ENCODE measurements around the gene HMGB1.
"Not testable (repeated sequence)": the region's sequence is repeated elsewhere in the genome, so short reads cannot be mapped to it uniquely, and the experiment has no call there.

HMGB1 gene

DNA sequence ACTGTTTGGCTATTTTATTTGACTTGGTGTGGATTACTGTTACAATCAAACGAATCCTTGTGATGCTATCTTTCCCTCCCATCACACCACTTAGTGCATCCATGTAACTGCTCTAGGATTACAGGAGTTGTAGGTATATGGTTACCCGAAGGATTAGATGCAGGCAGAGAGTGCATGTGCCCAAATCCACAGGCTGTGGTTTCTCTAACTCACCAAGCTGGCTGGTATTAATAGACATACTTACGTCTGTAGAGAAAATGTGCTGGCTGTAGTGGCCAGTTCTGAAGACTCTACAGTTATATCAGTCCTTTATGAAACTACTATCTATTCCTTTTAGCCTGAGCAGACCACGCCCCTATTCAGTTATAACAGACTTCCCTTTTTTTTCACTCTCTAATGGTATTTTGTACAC, 1.1 kb upstream of the HMGB1 start:
- no peak for DNase-seq (ENCODE audit: low read depth in 1 of 2, low spot score in 1 of 2)

DNA sequence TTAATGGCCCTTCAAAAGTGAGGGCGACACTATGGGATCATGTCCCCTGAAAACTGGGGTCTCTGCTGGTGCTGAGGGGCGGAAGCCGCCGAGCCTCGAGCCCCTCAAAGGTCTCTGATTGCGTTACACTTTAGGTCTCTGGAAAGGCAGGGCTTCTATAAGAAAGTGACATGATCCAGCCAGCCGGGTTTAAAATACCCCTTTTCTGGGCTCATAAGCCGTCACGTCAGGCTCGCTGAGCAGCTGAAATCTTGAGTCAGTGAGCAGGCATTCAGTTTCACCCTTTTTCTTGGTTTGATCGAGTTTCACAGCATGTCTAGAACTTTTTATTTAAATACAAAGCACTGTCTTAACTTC, 600 bp upstream of the HMGB1 start:
- DNase-seq (ENCODE audit: low read depth in 1 of 2, low spot score in 1 of 2): no peak

DNA sequence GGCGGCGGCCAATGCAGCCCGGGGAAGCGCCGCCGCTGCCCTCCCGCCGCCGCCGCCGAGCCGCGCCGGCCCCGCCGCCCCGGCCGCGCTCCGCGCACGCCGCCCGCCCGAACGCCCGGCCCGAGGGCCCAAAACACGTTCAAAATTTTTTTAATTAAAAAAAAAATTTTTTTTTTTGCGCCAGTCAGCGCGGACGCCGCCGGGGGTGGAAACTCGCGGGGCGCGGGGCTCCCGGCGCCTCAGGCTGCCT, 468 bp downstream of the HMGB1 start:
- no peak for DNase-seq (ENCODE audit: low read depth in 1 of 2, low spot score in 1 of 2)

DNA sequence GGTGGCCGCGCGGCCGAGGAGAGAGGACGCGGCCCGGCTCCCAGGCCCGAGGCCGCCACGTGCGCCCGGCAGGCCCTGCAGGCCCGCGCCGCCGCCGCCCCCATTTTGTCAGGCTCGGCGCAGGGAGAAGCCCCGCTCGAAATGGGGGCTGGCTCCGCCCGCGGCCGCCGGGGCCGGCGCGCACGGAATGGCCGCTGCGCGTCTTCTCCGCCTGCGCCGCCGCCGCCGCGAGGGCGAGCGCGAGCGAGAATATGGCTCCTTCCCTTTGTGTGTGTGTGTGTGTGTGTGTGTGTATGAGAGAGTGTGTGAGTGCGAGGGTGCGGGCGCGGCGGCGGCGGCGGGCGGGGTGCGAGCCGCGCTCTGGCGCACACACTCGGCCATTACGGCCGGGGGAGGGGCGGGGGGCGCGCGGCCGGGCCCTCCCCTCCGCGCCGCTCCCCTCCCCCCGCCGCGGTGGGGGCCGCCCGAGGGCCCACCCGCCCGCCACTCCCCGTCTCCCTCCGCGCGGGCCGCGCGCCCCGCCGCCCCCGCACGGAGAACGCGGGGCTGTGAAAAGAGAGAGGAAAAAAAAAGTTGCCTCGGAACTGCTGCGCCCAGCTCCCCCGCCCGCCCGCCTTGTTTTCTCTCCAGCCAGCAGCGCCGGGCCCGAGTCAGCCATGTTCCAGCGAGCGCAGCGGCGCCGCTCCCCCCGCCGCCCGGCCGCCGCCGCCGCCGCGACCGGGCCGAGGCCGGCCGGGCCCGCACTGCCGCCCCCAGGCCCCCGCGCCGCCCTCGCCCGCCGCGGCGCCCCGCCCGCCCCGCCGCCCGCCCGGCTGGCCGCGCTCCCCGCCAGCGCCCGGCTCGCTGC, 1.0 kb downstream of the HMGB1 start:
- DNase-seq (ENCODE audit: low read depth in 1 of 2, low spot score in 1 of 2): peak; percentile 59 to 60

DNA sequence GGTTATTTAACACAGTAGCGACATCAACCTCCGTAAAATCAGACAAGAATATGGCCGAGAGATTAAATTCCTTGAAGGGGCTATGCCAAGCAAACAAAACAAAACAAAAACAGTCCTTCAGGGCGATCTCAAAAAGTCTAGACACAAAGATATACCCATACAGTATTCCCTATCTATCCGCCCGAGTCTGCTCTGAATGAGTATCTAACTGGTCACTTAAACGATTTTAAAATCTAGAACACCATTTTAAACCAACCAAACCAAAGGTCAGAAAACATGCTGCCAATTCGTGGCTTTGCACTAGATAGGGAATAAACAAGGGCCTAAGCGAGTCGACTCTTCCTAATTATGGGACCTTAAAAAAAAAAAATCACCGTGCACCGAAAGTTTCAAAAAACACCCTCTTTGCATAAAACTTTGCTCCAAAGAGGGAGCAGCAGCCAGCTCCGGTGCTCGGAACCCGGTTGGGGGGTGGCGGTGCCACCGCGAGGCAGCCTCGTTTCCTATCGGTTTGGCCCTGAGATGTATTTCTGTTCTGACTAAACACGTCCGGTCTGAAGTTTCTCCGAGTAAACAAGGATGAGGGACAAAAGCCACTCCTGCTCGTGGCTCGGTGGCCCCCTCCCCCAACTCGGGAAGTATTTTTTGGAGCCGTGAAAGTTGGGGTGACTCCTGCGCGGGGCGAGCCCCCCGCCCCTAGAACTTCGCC, 1.8 kb downstream of the HMGB1 start:
- DNase-seq (ENCODE audit: low read depth in 1 of 2, low spot score in 1 of 2): peak; percentile 62

DNA sequence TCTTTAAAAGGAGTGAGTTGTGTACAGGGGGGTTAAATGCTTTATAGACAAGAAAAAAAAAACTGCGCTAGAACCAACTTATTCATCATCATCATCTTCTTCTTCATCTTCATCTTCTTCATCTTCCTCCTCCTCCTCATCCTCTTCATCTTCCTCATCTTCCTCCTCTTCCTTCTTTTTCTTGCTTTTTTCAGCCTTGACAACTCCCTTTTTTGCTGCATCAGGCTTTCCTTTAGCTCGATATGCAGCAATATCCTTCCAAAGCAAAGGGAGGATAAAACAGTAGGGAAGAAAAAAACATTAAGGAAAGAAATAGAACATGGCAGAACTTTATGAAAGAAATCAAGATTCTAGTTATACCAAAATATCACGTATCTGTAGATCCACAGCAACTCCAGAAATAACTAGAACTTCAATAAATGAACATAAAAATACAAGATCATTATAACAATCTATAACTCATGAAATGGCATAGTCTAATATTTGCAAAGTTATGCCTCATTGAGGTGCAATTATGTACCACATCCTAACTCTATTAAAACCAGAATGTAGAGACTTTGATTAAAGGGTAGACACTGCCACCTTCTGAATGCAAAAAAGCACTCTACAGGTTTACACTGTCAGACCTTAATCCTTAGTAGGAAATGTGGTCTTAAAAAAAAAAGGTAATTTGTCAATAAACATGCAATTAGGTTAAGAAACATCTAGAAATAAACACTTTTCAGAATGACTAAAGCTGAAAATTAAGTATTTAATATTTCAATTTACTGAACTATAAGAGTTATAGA, 4.3 kb downstream of the HMGB1 start:
- not testable (repeated sequence) for DNase-seq (ENCODE audit: low read depth in 1 of 2, low spot score in 1 of 2)

DNA sequence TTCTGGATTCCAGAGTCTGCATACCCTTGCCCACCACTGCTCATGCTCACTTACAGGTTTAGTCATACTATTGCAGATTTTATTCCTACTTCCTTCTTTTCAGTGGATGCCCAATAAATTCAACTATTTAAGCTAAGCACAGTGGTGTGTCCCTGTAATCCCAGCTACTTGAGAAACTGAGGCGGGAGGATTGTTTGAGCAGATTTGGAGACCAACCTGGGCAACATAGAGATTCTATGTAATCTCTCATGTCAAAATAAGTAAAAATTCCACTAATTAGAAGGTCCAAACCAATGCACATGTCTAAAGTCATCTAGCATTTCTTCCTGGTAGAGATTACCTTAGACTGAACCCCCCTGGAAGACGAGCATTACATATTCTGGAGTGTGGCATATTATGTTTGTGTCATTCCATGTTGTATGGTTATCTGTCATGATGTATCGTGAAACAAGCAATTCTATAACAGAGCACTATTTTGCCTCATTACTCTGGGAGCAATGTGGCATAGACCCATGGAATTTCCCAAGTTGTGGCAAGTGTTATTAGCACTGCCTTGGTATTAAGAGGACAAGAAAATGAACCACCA, 8.3 kb downstream of the HMGB1 start:
- DNase-seq (ENCODE audit: low read depth in 1 of 2, low spot score in 1 of 2): no peak

DNA sequence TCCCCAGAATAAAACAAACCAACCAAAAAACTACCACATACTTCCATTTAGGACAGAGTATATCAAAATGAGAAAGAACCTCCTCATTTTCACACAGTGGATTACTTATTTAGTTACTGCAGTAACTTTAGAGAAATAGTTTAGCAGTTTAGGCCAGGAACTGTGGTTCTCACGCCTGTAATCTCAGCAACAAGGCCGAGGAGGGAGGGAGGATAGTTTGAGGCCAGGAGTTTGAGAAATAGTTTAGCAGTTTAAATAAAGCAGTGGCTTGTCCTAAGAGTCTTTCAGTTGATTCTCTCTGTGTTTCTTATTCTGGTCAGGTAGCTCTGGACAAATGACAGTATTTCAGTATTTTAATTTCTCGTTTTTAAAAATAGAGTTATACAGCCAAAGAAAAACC, 9.4 kb downstream of the HMGB1 start:
- no peak for DNase-seq (ENCODE audit: low read depth in 1 of 2, low spot score in 1 of 2)

DNA sequence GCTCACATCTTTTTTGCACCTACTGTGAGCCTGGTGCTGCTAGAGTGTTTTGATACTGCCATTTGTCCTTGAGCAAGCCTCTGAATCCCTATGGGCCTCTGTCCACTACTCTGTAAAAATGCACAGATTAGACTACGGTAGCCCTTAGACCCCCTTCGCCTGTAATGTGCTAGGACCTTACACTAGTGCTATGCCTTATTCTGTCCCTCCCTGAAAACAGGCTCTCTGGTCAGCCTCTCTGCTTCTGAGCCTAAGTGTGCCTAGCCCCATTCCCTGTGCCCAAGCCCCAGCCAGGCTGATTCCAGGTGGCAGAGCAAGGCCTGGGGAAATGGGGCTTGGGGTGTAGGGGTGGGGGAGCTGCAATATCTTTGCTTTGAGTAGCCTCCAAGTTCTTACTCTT, 10.7 kb downstream of the HMGB1 start:
- DNase-seq (ENCODE audit: low read depth in 1 of 2, low spot score in 1 of 2): no peak

DNA sequence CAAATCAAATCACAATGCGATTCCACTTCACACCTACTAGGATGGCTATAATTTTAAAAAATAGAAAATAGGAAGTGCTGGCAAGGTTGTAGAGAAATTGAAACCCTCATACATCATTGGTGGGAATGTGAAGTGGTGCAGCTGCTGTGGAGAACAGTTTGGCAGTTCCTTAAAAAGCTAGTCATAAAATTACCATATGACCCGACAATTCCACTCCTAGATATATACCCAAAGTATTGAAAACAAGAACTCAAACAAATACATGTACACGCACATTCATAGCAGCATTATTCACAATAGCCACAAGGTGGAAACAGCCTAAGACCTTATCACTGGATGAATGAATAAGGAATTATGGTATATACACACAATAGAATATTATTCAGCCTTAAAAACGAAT, 12.0 kb downstream of the HMGB1 start:
- no peak for DNase-seq (ENCODE audit: low read depth in 1 of 2, low spot score in 1 of 2)

DNA sequence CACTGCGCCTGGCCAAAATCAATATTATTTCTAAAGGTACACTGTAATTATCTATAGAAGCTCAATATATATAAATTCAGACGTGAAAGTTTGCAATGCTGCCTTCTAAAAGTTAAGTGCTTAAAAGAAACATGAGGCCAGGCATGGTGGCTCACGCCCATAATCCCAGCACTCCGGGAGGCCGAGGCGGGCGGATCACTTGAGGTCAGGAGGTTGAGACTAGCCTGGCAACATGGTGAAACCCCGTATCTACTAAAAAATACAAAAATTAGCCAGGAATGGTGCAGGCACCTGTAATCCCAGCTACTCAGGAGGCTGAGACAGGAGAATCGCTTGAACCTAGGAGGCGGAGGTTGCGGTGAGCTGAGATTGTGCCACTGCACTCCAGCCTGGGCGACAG, 14.3 kb downstream of the HMGB1 start:
- not testable (repeated sequence) for DNase-seq (ENCODE audit: low read depth in 1 of 2, low spot score in 1 of 2)

DNA sequence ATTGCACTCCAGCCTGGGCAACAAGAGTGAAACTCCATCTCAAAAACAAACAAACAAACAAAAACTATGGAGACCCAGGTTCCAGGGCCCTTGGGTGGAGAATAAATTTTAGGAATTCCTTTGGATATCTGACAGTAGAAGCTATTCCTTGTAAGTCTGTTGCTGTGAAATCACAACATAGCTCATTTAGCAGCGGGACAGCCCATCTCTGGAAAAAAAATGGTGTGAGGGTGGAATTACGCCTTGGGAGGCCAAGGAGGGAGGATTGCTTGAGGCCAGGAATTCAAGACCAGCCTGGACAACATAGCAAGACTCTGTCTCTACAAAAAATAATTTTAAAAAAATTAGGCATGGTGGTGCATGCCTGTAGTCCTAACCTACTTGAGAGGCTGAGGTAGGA, 15.7 kb downstream of the HMGB1 start:
- DNase-seq (ENCODE audit: low read depth in 1 of 2, low spot score in 1 of 2): no peak

DNA sequence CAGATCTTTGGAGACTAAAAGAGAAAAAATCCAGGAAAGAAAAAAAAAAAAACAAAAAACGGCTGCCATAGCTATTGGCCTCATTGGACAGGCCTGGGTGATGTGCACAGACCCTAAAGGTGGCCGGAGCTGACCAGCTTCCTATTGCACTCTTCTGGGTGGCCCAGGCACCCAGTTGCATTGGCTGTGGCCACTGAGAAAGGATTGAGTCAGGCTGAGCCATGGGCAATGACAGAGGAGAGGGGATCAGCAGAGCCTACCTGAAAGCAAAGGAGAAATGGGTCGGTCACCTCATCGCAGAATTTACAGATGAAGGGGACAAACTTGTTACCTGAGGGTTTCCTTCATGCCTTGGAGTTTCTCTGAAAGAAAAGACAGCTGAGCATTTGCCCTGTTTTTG, 17.3 kb downstream of the HMGB1 start:
- no peak for DNase-seq (ENCODE audit: low read depth in 1 of 2, low spot score in 1 of 2)

DNA sequence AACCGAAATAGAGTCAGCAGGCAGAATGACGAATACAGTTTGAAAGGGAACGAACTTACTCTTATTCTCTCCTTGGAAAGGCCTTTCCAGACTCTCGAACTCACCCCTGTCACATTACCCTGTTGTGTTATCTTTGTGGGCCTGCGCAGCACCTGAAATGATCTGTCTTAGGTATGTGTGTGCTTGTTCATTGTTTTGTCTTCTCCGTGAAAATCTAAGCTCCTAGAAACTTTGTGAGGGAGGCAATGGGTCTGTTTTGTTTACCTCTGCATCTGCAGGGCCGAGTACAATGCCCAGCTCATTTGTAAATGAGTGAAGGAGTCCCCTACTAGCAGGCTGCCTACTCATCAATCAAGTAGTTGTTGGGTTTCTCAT, 19.6 kb downstream of the HMGB1 start:
- DNase-seq (ENCODE audit: low read depth in 1 of 2, low spot score in 1 of 2): no peak

DNA sequence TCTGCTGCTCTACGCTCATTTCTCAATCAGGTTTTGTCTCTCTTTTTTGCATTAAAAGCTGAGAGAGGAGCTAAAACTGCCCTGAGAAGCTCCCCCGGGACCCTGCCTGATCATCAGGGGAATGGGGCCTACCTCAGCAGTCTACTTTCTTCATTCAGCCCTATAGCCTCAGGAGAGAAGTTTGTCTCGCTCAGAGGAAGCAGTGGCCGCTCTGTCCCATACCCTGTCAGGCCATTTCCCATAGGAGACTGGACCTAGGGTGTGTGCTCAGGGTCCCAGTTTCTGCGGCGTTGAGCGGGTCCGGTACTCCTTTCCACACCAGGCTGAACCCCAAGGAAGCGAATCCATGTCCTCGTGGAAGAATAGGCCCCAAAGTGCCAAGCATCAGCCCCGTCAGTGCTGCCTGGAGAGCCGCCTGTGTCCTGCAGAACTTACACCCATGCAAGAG, 21.8 kb downstream of the HMGB1 start:
- DNase-seq (ENCODE audit: low read depth in 1 of 2, low spot score in 1 of 2): no peak

DNA sequence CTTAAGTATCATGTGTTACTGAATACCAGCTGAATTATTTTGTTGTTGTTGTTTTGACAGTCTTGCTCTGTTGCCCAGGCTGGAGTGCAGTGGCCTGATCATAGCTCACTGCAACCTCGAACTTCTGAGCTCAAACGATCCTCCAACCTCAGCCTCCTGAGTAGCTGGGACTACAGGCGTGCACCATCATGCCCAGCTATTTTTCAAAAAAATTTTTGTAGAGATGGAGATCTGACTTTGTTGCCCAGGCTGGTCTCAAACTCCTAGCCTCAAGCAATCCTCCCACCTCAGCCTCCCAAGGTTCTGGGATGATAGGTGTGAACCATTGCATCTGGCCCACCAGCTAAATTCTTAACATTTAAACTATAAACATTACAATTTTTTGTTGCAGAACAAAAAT, 22.2 kb downstream of the HMGB1 start:
- not testable (repeated sequence) for DNase-seq (ENCODE audit: low read depth in 1 of 2, low spot score in 1 of 2)

DNA sequence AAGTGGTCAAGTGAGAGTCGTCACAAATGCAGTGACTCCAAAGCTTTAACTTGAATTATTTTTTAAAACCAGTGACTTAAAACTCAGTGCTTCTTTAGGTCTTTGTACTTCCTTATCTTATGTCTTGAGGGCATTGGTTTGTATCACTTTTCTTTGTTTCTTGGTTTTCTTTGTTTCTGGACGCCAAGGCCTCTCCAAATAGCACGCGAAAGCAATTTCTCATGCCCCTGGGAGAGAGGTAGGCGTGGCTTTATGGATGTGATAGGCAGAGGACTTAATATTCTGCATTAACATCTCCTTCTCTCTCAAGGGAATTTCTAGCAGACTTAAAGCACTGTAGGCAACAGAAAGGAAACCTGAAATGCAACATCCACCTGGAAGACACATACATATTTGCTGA, 22.8 kb downstream of the HMGB1 start:
- no peak for DNase-seq (ENCODE audit: low read depth in 1 of 2, low spot score in 1 of 2)

DNA sequence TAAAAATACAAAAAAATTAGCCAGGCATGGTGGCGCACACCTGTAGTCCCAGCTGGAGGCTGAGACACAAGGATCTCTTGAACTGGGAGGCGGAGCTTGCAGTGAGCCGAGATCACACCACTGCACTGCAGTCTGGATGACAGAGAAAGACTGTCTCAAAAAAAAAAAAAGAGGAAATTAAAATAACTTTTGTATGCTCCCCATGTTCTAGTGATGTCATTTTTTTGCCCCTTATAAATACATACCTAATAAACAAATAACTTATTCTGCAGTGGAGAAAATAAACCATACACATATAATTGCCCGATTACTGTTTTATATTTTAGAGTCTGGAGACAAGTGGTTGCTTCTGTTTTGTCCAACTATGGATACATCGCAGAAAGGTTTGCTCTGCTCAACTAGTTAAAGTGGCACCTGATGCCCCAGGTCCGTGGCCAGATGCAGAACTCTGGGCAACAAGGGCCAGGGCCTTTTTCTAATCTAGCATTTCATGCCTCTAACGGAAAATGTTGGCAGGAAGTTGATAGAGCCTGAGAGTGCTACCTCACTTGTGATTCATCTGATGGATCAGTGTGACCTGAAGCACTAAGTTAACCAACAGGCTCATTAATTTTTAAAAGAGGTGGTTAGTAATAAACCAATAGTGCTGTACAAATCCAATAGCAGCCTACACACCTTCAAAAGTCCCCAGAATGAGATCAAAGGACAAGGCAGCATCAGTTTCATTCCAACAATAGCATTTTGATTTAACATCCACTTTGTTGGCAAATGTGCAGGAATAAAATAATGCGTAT, 24.6 kb downstream of the HMGB1 start:
- no peak for DNase-seq (ENCODE audit: low read depth in 1 of 2, low spot score in 1 of 2)

DNA sequence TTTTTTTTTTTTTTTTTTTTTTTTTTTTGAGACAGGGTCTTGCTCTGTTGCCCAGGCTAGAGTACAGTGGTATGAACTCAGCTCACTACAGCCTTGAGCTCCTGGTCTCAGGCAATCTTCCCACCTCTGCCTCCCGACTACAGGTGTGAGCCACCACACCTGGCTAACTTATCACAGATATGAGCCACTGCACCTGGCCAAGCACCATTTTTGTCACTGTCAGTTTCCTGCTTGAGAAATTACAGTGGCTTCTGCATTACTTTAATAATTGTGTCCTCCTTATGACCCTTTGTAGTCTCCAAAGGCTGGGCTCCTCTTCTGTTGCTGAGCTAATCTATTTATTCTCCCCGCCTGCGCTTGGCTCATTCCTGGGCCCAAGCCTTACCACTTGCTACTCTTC, 27.4 kb downstream of the HMGB1 start:
- DNase-seq (ENCODE audit: low read depth in 1 of 2, low spot score in 1 of 2): no peak

DNA sequence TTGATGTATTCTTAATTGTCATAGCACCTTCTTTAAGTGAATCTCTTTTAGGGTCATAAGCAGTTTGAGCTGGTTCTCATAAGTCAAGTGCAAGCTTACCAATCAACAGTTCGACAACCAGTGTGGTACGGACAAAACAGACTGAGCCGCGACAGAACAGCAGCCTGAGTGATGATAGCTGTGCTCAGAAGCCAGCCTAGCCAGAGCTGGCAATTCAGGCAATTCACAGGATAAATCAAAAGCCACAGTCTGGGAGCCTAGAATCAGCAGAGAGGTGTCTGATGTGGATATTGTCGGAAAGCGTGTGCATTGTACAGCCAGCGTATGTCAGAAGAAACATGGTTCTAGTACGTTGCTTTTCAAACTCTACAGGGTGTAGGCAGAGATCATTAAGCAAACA, 28.6 kb downstream of the HMGB1 start:
- no peak for DNase-seq (ENCODE audit: low read depth in 1 of 2, low spot score in 1 of 2)

DNA sequence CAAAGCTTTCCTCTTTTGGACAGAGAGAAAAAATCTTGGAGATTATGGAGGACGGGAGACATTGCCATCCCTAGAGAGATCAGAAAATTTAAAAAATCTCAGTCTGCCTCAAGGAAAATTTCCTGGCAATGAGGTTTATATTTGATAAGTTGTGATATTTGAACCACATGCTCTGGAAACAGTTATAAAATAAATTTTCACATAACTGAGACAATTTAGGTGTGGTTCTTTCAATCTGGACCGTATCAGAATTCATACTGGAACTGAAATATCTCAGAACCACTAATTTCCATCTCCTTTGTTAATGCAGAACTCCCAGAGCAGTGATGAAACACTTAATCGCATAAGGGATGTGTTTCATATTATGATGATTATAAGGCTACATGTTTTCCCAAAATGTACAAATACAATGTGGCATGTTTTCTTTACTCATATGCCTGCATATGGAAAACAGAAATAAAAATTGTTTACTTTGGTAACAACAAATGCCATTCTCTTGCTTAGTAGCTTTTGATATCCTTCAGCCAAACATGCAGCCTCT, 29.8 kb downstream of the HMGB1 start:
- no peak for DNase-seq (ENCODE audit: low read depth in 1 of 2, low spot score in 1 of 2)

Measured in activated CD4-positive, alpha-beta T cell treated with anti-CD3 and anti-CD28 coated beads, Interleukin-2, amount 50 U/mL, for 24 hours (primary cell).